Parathyroid adenoma (tissue), 2 donors: Measurements from ENCODE around the gene SHISA6.

Experiments
- H2AFZ ChIP-seq: fragments of 300-600 bp; sonication (generic); one replicate; pipeline ENCODE4 v1.7.0; 2017; ENCODE audit warnings: antibody characterized with exemption, mild to moderate bottlenecking
- H3K27ac ChIP-seq: fragments of 300-600 bp; sonication (generic); one replicate; pipeline ENCODE4 v1.7.0; 2017
- H3K27me3 ChIP-seq: fragments of 300-600 bp; sonication (generic); one replicate; pipeline ENCODE4 v1.7.0; 2017; ENCODE audit warnings: low read length; ENCODE audit not compliant: control insufficient read depth, insufficient read depth
- H3K36me3 ChIP-seq: fragments of 300-600 bp; sonication (generic); one replicate; pipeline ENCODE4 v1.7.0; 2017; ENCODE audit warnings: low read length; ENCODE audit not compliant: control insufficient read depth, insufficient read depth
- H3K4me1 ChIP-seq: fragments of 300-600 bp; sonication (generic); one replicate; pipeline ENCODE4 v1.7.0; 2017; ENCODE audit warnings: control low read depth
- H3K4me2 ChIP-seq: fragments of 300-600 bp; sonication (generic); one replicate; pipeline ENCODE4 v1.7.0; 2017; ENCODE audit warnings: low read length
- H3K4me3 ChIP-seq: fragments of 300-600 bp; sonication (generic); one replicate; pipeline ENCODE4 v1.7.0; 2017; ENCODE audit warnings: low read depth, low read length
- H3K79me2 ChIP-seq: fragments of 300-600 bp; sonication (generic); one replicate; pipeline ENCODE4 v1.7.0; 2017; ENCODE audit warnings: control low read depth
- H3K9ac ChIP-seq: fragments of 300-600 bp; sonication (generic); one replicate; pipeline ENCODE4 v1.7.0; 2017; ENCODE audit warnings: mild to moderate bottlenecking
- H3K9me3 ChIP-seq: fragments of 300-600 bp; sonication (generic); one replicate; pipeline ENCODE4 v1.7.0; 2017; ENCODE audit warnings: low read length; ENCODE audit not compliant: control insufficient read depth
- CTCF ChIP-seq: fragments of 300-600 bp; sonication (generic); IDR thresholded peaks from one replicate; pipeline ENCODE4 v1.7.0; 2017; ENCODE audit warnings: antibody characterized with exemption, mild to moderate bottlenecking
- donor health status: primary hyperparathyroidism.

The SHISA6 gene

GRCh38 chr17:11278992-11279270 lies 37.9 kb downstream of the SHISA6 start:
- H3K9ac ChIP-seq, result no peak overlapping the region
- no peaks in the 10 kb centered on the region for H3K27me3 ChIP-seq
- H3K4me3 ChIP-seq, result no peak overlapping the region
- no peak for TF ChIP-seq CTCF
- no peak overlapping the region for H3K27ac ChIP-seq
- no peaks in the 10 kb centered on the region for H3K79me2 ChIP-seq
- peaks cover 6% of the 10 kb centered on the region for H3K4me1 ChIP-seq
- no peak overlapping the region for H3K4me2 ChIP-seq
- no peaks in the 10 kb centered on the region for H3K36me3 ChIP-seq
- peak overlapping the region; percentile 66 for H2AFZ ChIP-seq
- H3K9me3 ChIP-seq, result no peaks in the 10 kb centered on the region

- no peak for TF ChIP-seq CTCF
- no peaks in the 10 kb centered on the region for H3K79me2 ChIP-seq
- no peak overlapping the region for H3K27ac ChIP-seq
Measured at GRCh38 chr17:11279776-11280344, 38.8 kb downstream of the SHISA6 start.

DNA sequence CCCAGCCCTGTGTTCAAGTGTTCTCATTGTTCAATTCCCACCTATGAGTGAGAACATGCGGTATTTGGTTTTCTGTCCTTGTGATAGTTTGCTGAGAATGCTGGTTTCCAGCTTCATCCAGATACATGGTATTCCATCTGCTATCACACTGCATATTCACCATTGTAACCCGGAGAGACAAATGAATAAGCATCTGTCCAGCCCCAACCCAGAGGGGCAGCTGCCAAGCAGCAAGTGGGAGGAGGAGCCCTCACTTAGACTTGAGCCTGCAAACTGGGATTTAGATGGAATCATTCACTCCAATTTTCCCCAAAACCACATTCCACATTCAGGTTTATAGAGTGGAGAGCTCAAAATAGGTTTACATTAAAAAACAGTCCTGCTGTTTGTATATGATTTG lies 41.6 kb downstream of the SHISA6 start:
- TF ChIP-seq CTCF, result no peak
- H3K9me3 ChIP-seq, result no peaks in the 10 kb centered on the region
- H3K9ac ChIP-seq, result no peak overlapping the region

More at GRCh38 chr17:11279776-11280344, 38.8 kb downstream of the SHISA6 start:
- H3K9me3 ChIP-seq, result no peaks in the 10 kb centered on the region
- no peak overlapping the region for H3K4me2 ChIP-seq
- H3K36me3 ChIP-seq, result no peaks in the 10 kb centered on the region
- H3K4me1 ChIP-seq, result peaks cover 6% of the 10 kb centered on the region
- no peaks in the 10 kb centered on the region for H3K27me3 ChIP-seq
- H2AFZ ChIP-seq, result no peak overlapping the region
- no peak overlapping the region for H3K9ac ChIP-seq
- H3K4me3 ChIP-seq, result no peak overlapping the region

GRCh38 chr17:11284811-11285210 lies 43.8 kb downstream of the SHISA6 start:
- H3K27ac ChIP-seq, result no peak overlapping the region
- H3K4me1 ChIP-seq, result no peaks in the 10 kb centered on the region
- no peaks in the 10 kb centered on the region for H3K79me2 ChIP-seq
- no peak overlapping the region for H3K9ac ChIP-seq
- H3K27me3 ChIP-seq, result no peaks in the 10 kb centered on the region
- H2AFZ ChIP-seq, result no peak overlapping the region
- TF ChIP-seq CTCF, result no peak
- no peak overlapping the region for H3K4me2 ChIP-seq
- H3K36me3 ChIP-seq, result no peaks in the 10 kb centered on the region
- H3K4me3 ChIP-seq, result no peak overlapping the region
- H3K9me3 ChIP-seq, result no peaks in the 10 kb centered on the region

More for the DNA sequence above, 41.6 kb downstream of the SHISA6 start:
- H3K79me2 ChIP-seq, result no peaks in the 10 kb centered on the region
- H2AFZ ChIP-seq, result no peak overlapping the region
- no peaks in the 10 kb centered on the region for H3K36me3 ChIP-seq
- H3K27me3 ChIP-seq, result no peaks in the 10 kb centered on the region
- H3K27ac ChIP-seq, result no peak overlapping the region
- H3K4me1 ChIP-seq, result peaks cover 6% of the 10 kb centered on the region
- H3K4me3 ChIP-seq, result no peak overlapping the region
- no peak overlapping the region for H3K4me2 ChIP-seq

DNA sequence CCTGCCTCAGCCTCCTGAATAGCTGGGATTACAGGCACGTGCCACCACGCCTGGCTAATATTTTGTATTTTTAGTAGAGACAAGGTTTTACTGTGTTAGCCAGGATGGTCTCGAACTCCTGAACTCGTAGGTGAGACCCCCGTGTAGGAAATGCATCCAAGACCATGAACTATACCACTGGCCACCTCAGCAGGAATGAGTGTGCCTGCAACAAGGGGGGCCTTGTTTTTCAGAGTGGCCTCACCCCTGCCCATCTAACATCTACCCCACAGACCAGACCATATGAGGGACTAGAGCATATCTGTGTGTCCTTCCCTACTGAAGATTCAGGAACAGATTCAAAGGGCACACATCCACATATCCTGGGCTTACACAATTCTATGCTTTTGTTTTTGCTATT lies 44.9 kb downstream of the SHISA6 start:
- Histone ChIP-seq H3K27ac (no peak overlapping the region), H3K4me2 (no peak overlapping the region), H3K9me3 (no peaks in the 10 kb centered on the region), H3K79me2 (no peaks in the 10 kb centered on the region), H3K9ac (no peak overlapping the region), H2AFZ (no peak overlapping the region), H3K27me3 (no peaks in the 10 kb centered on the region), H3K36me3 (no peaks in the 10 kb centered on the region), H3K4me1 (no peaks in the 10 kb centered on the region), H3K4me3 (no peak overlapping the region)
- no peak for TF ChIP-seq CTCF
